Stimulated activated CD4-positive, alpha-beta T cell treated with anti-CD3 and anti-CD28 coated beads, Interleukin-2, amount 100 ng/mL, for 48 hours (primary cell): ENCODE measurements around the gene TAF15.
A peak's percentile ranks its signal among the peaks of the same experiment; 100 is the strongest.

Experiments used
- DNase-seq, 2 donors: peaks; one replicate each; pipeline ENCODE4 v3.0.0-alpha.2; 2020

Gene TAF15

GRCh38 chr17:35821308-35821707 lies 12.0 kb downstream of the TAF15 start:
- no peak for DNase-seq

- DNase-seq, result no peak
Observed at GRCh38 chr17:35825206-35825605, 15.9 kb downstream of the TAF15 start.

DNA sequence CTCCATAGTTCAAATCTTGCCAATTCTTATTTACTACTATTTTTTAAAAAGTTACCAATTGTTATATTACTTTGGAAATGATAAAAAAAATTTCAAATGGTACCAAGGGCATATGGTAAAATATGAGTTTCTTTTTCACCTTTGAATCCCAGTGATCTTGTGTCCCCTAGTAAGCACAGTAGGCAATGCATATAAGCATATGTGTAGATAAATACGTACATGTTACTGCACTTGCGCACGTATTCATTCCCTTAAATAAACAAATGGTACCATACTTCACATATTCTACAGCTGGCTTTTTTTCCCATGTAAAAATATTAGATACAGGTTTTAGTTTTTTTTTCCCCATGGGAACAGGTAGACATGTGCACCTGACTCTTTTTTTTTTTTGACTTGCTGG lies 31.8 kb downstream of the TAF15 start:
- no peak for DNase-seq

- DNase-seq, result no peak
Observed at GRCh38 chr17:35841505-35841904, 32.2 kb downstream of the TAF15 start.

DNA sequence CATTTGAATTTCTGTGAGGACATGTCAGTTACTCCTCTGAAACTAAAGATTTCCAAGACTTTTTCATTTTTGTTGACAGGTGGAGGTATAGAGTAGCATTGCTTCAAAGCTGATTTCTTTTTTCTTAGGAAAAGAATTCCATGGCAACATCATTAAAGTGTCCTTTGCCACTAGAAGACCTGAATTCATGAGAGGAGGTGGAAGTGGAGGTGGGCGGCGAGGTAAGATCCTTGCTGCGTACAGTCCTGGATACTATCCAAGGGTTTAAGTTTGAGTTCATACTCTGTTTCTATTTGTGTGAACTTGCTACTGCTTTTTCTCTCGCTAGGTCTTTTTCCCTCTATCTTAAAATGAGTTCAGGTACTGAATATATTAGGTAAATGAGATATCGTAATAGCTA lies 33.0 kb downstream of the TAF15 start:
- DNase-seq, result no peak

DNA sequence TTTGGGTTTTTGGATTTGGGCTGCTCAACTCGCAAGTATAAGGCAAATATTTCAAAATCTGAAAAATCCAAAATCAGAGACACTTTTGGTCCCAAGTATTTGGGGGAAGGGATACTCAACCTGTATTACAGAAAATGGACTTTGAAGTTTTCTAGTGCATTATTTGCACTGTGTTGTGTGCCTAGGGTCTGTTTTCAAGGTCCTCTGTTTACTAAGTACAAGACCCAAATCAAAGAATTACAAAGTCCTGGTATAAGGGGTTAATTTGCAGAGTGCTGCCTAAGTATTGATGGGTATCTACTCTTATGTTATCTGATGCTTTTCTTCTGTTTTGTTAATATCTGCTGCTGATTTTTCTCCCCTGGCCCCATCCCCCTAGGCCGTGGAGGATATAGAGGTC lies 34.4 kb downstream of the TAF15 start:
- no peak for DNase-seq

DNA sequence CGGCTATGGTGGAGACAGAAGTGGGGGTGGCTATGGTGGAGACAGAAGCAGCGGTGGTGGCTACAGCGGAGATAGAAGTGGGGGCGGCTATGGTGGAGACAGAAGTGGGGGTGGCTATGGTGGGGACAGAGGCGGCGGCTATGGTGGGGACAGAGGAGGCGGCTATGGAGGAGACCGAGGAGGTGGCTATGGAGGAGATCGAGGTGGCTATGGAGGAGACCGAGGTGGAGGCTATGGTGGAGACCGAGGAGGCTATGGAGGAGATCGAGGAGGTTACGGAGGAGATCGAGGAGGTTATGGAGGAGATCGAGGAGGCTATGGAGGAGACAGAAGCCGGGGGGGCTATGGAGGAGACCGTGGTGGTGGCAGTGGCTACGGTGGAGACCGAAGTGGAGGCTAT lies 35.3 kb downstream of the TAF15 start:
- no peak for DNase-seq

DNA sequence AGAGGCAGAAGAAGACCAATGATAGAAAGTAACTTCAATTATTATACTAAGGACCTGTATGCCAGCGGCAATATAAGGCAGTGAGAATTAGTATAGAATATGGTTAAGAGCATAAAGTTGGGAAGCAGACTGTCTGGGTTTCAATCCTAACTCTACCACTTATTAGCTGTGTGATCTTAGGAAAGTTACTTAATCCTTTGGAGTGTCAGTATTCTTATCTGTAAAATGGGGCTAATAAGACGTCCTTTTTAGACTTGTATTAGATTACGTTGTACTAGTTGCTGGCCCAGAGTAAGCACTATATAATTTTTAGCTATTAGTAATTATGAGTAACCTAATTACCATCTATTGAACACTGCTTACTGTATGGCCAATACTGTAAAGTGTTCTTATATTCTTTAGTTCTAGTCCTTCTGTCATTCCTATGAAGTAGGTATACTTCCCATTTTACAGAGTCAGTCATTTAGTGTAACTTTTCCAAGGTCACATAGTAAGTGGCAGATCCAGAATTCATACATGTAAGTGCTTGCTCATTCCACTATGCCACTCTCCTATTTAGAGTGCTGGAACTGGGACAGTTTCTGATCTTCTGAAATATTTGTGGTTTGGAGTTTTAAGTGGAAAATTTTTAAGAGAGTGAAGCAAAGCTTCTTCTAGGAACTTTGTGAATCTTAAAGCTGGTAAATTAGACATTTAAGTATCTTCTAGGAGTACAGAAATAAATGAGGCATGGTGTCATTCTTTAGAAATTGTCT lies 36.9 kb downstream of the TAF15 start:
- no peak for DNase-seq

DNA sequence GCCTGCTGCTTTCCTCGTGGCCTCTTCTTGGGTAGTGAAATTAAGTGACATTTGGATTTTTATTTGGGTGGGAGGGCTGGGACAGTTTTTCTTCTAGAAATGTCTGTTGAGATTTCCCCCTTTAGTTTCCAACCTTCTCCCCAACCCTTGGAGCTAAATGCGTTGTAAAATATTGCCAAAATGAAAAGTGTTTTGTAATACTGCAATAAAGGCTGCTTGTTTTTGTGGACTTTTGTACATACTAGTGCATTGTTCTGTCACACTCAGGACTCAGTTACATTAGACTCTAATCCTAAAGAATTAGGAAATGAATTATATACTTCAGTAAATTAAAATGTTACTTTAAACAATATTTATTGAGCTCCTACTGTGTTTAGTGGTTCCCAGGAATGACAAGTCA lies 37.7 kb downstream of the TAF15 start:
- no peak for DNase-seq

DNA sequence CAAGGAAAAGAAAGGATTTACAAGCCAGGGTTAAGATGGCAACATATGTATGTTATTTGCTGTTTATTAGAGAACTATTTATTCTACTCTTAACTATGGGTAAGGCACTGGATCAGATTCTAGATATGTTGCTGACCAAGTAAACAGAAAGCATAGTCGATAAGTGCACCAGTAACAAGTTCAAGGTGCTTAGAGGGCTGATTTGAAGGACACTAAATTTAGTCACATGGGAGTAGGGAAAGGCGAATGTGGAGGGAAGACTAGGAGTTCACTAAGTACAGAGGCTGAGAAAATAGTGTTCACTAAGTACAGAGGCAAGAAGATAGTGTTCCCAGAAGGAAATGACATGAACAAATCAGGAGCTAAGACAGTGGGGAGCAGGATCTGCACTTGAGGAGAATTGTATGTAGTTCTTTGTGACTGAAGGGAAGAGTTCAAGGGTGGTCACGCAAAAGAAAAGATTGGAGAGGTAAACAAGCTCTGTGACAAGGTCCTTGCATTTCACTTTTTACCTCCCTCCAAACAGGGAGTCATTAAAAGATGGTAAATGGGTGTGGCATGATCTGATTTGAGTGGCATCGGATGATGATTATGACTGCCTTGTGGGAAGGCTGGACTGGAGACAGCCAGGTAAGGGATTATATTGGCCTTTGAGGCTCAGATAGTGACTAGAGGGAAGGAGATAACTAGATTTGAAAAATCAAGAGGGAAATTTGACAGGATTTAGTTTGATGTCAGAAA lies 38.5 kb downstream of the TAF15 start:
- no peak for DNase-seq

GRCh38 chr17:35849469-35850348 lies 40.4 kb downstream of the TAF15 start:
- DNase-seq, result peak; percentile 37 to 57

DNA sequence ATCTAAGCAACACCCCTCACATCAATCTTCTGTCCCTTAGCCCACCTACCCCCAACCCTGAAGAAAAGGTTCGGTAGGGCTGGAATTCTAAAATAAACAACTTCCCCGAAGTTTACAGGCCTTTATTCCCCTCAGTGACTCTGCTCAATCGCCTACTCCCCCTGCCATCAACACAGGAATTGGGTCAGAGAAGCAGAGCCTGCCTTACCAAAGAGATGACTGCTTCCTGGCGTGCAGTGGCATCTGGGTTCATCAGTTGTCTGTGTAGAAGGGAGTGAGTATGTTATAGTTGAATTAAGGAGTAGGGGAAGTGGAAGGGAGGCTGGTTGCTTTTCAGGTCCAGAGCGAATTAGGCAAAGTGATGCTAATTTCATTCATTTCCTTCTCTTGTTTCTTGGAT lies 46.7 kb downstream of the TAF15 start:
- DNase-seq, result no peak

GRCh38 chr17:35856603-35857002 lies 47.3 kb downstream of the TAF15 start:
- DNase-seq, result no peak

DNA sequence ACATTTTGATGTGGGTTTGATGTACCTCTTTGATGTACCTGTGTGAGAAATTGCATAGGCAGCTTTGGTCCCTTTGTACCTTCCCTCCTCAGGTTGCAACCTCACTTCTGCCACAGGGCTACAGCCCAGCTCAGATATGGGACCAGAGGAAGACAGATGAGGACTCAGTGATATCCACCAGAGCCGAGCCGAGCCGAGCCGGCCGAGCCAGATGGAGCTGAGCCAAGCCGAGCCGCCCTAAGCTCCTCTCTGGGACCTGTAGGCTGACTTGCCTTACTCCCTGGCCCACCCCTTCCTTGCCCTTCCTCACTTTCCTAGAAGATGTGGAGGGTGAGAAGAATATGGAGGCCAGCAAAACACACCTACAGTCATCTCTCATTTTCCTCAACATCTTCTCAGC lies 55.6 kb downstream of the TAF15 start:
- DNase-seq, result no peak

DNA sequence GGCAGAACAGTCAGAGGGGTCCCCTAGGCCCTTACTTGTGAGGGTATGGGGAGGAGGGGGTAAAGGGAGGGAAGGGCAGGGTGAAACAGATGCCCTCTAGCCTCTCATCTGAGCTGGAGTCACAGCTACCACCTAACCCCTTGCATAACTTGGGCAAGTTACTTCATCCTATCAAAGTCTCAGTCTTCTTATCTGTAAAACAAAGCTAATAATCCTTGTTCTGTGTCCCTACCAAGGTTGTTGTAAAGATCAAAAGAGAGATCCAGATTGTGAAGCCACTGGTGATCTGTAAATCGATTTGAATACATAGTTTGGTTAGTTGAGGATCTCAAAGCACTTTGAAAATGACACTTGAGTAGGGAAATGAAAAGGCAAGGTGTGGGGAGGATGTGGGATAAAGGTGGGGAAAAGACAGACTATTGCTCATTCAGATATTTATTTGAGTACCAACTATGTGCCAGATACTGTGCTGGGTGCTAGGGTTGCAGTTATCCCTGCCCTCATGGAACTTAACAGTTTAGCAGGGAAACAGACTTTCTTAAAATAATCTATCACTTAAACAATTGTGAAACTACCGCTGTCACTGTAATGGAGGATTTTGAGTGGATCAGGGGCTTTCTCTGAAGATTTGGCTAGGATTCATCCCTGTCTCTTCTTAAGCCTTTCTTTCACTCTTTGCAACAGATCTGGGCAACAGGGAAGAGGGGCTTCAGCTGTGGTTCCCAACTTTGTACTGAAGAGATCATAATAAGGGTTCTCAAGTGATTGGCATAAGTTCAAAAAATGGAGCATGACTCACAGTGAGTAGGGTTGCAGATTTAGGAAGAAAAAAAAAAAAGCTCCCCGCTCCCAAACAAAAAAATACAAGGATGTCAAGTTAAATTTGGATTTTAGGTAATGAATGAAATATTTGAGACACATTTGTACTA lies 56.4 kb downstream of the TAF15 start:
- no peak for DNase-seq

GRCh38 chr17:35866341-35866950 lies 57.2 kb downstream of the TAF15 start:
- no peak for DNase-seq

DNA sequence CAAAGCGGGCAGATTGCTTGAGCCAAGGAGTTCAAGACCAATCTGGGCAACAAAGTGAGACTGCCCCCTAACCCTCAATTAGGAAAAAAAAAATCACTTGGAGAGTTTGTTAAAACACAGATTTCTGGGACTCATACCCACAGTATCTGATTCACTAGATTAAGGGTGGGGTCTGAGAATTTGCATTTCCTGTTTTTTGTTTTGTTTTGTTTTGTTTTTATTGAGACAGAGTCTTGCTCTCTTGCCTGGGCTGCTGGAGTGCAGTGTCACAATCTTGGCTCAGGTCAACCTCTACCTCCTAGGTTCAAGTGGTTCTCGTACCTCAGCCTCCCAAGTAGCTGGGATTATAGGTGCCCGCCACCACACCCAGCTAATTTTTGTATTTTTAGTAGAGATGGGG lies 58.3 kb downstream of the TAF15 start:
- DNase-seq, result no peak

GRCh38 chr17:35868737-35869136 lies 59.5 kb downstream of the TAF15 start, which contains the start of gene HEATR9:
Gene HEATR9 (minus strand): TSS chr17:35868891. CDS start chr17:35868742, 149 bp downstream.
- no peak for DNase-seq

GRCh38 chr17:35870906-35871819 lies 61.9 kb downstream of the TAF15 start:
- no peak for DNase-seq

- DNase-seq, result no peak
Observed at GRCh38 chr17:35872196-35872980, 63.1 kb downstream of the TAF15 start.
